Choroid plexus epithelial cell (primary cell): ENCODE data around the gene KIF18B.

Experiments
- DNase-seq: peaks from one replicate; pipeline ENCODE4 v3.0.0-alpha.2; 2010; ENCODE audit warnings: low read depth
- H3K4me3 ChIP-seq: 2 replicates; pipeline ENCODE4 v1.5.1; 2011; ENCODE audit warnings: low read depth, mild to moderate bottlenecking, control low read depth, low read length, moderate library complexity
- CTCF ChIP-seq: conservative IDR thresholded peaks from 2 replicates; pipeline ENCODE4 v1.5.1; 2011; ENCODE audit warnings: low read depth, mild to moderate bottlenecking, control low read depth, inconsistent platforms, low read length, moderate library complexity

KIF18B gene

DNA sequence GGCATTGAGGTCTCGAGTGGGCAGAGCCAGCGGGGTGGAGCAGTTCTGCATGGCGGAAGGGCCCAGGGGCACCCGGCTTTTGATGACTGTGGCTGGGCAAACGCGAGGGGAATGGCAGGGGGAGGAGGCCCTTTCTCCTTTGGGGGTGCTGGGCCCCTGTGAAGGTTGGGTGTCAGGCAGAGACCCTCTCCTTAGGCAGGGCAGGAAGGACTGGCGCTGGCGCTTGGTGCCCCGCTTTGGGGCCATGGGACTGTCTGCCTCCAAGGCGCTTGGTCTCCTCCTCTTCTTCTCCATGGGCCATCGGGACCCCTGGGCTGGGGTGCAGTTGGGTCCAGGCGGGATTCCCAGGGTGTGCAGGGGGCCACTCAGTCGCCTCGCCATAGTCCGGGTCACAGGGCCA is 19.4 kb downstream of the KIF18B start:
- TF ChIP-seq CTCF: no peak
- no peak overlapping the region for H3K4me3 ChIP-seq
- no peak for DNase-seq

DNA sequence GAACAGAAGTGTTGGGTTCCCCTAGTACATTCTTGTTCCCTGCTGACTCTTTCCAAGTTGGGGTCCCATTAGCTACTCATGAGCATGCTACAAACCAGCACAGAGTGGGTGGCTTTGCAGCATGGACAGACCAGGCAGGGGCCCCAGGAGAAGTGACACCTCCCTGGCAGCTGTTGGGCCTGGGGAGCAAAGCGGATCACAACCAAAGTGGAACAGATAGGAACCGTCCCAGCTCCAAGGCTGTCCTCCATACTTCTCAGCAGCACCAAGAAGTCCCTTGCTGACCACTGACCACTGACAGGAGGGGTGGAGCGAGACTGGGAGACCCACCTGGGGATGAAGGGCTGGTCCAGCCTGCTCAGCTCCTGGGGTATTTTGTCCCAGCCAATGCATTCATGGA is 19.9 kb downstream of the KIF18B start:
- H3K4me3 ChIP-seq: no peak overlapping the region
- TF ChIP-seq CTCF: no peak
- DNase-seq: no peak

- TF ChIP-seq CTCF: no peak
- no peak for DNase-seq
- no peak overlapping the region for H3K4me3 ChIP-seq
These were observed 20.6 kb downstream of the KIF18B start for GRCh38 chr17:44926821-44927525.

- DNase-seq: no peak
- H3K4me3 ChIP-seq: no peak overlapping the region
- TF ChIP-seq CTCF: no peak
These were observed 21.6 kb downstream of the KIF18B start for GRCh38 chr17:44925731-44926697.

GRCh38 chr17:44924107-44924544 is 23.4 kb downstream of the KIF18B start:
- TF ChIP-seq CTCF: no peak
- no peak overlapping the region for H3K4me3 ChIP-seq
- DNase-seq: no peak

- TF ChIP-seq CTCF: no peak
- H3K4me3 ChIP-seq: no peak overlapping the region
- DNase-seq: no peak
These were observed 24.7 kb downstream of the KIF18B start for GRCh38 chr17:44922746-44923470.
